Activated T-helper 1 cell treated with anti-CD3 and anti-CD28 coated beads, Interleukin-12 subunit alpha, Interleukin-12 subunit beta, Interleukin-2, Interleukin-4 antibody, amounts not matched to agents 30 ng/mL and 10 ng/mL and 1 ng/mL, durations not matched to agents 14 hours and 24 hours and 36 hours (primary cell): Measurements from ENCODE around the gene OR1J2. TPM values are rescaled to one million over a fixed set of nuclear protein-coding genes. Genes with fewer than 3 reads are reported as not detected.
"Not testable (repeated sequence)": the region's sequence is repeated elsewhere in the genome, so short reads cannot be mapped to it uniquely, and the experiment has no call there.

Experiments used
- DNase-seq: peaks from one replicate; pipeline ENCODE4 v3.0.0; 2021; ENCODE audit warnings: low spot score
- H3K27ac Mint-ChIP-seq: one replicate; pipeline ENCODE4 v1.8.0; 2021; ENCODE audit warnings: mild to moderate bottlenecking, mixed read lengths
- H3K27me3 Mint-ChIP-seq: one replicate; pipeline ENCODE4 v1.8.0; 2022; ENCODE audit warnings: mild to moderate bottlenecking, moderate library complexity, mixed read lengths; ENCODE audit not compliant: insufficient read depth
- H3K36me3 Mint-ChIP-seq: one replicate; pipeline ENCODE4 v1.8.0; 2021; ENCODE audit warnings: low read depth, mixed read lengths
- H3K4me1 Mint-ChIP-seq: one replicate; pipeline ENCODE4 v1.8.0; 2021; ENCODE audit warnings: low read depth, mixed read lengths
- H3K4me3 Mint-ChIP-seq: one replicate; pipeline ENCODE4 v1.8.0; 2021; ENCODE audit warnings: mild to moderate bottlenecking, moderate library complexity, mixed read lengths
- H3K9me3 Mint-ChIP-seq: one replicate; pipeline ENCODE4 v1.8.0; 2021; ENCODE audit warnings: mixed read lengths
- intact Hi-C: fragments of 100-400 bp; cut with micrococcal nuclease; formaldehyde crosslinking; loops from one replicate; pipeline ENCODE4 v1.15.1; 2024
- total RNA-seq: library from RNA; stranded (reverse); gene quantifications from 2 replicates; pipeline ENCODE4 v1.2.3, GENCODE V29; 2022

The OR1J2 gene
- total RNA-seq, 1 donor from 2014 or later = not detected

GRCh38 chr9:122518226-122518625, 7.6 kb downstream of the OR1J2 start:
- DNase-seq = no peak
- Mint-ChIP-seq H3K4me1 (no peaks in the 10 kb centered on the region), H3K27ac (no peak overlapping the region), H3K4me3 (no peak overlapping the region), H3K27me3 (peaks cover 3% of the 10 kb centered on the region), H3K9me3 (no peaks in the 10 kb centered on the region), H3K36me3 (no peaks in the 10 kb centered on the region)
- intact Hi-C loops = no loop called here

- no peak for DNase-seq
- intact Hi-C loops = no loop called here
- Mint-ChIP-seq H3K36me3 (no peaks in the 10 kb centered on the region), H3K27ac (no peak within 1 kb of the TSS), H3K9me3 (no peaks in the 10 kb centered on the region), H3K4me3 (no peak within 1 kb of the TSS), H3K27me3 (peaks cover 3% of the 10 kb centered on the region), H3K4me1 (no peaks in the 10 kb centered on the region)
These were observed 8.2 kb downstream of the OR1J2 start, which contains the start of gene OR1J4 for GRCh38 chr9:122518841-122519240. OR1J4 (plus strand) TSS chr9:122519141; CDS start chr9:122519141, 0 bp downstream.

GRCh38 chr9:122519376-122519775, 8.8 kb downstream of the OR1J2 start:
- H3K9me3 Mint-ChIP-seq = no peaks in the 10 kb centered on the region

GRCh38 chr9:122526602-122527001, 16.0 kb downstream of the OR1J2 start:
- no peak overlapping the region for H3K27ac Mint-ChIP-seq
- no peak for DNase-seq
- H3K4me1 Mint-ChIP-seq = no peaks in the 10 kb centered on the region
- no peaks in the 10 kb centered on the region for H3K9me3 Mint-ChIP-seq
- no peaks in the 10 kb centered on the region for H3K27me3 Mint-ChIP-seq
- no peak overlapping the region for H3K4me3 Mint-ChIP-seq
- H3K36me3 Mint-ChIP-seq = no peaks in the 10 kb centered on the region
- intact Hi-C loops = no loop called here

More at GRCh38 chr9:122519376-122519775, 8.8 kb downstream of the OR1J2 start:
- Mint-ChIP-seq H3K4me1 (no peaks in the 10 kb centered on the region), H3K27ac (no peak overlapping the region), H3K27me3 (peaks cover 3% of the 10 kb centered on the region), H3K36me3 (no peaks in the 10 kb centered on the region), H3K4me3 (no peak overlapping the region)
- intact Hi-C loops = no loop called here
- no peak for DNase-seq

DNA sequence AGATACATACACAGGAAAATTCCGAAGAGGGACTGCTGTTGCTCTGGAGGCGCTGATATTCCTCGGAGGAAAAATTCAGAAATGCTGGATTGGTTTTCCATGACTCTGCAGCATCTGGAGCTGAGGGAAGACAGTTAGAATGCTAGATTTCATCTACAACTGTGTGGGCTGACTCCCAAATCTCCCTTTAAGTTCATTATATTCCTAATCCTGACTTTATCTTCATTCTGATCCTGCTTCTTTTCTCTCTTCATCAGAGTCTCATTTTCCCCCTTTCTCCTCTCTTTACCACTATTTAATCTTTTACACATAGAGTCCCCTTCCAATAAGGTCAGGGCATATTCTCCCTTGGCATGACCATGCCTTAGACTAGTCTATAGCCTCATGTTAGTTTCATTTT, 16.6 kb downstream of the OR1J2 start, which contains the start of gene OR1N1:
Gene OR1N1 (minus strand): TSS at position 101 of the 400 bp plus-strand sequence. CDS start 0 bp downstream, at position 101.
- DNase-seq = no peak
- Mint-ChIP-seq H3K36me3 (no peaks in the 10 kb centered on the region), H3K4me1 (no peaks in the 10 kb centered on the region), H3K27ac (no peak within 1 kb of the TSS), H3K9me3 (no peaks in the 10 kb centered on the region), H3K4me3 (no peak within 1 kb of the TSS), H3K27me3 (no peaks in the 10 kb centered on the region)
- intact Hi-C loops = no loop called here

DNA sequence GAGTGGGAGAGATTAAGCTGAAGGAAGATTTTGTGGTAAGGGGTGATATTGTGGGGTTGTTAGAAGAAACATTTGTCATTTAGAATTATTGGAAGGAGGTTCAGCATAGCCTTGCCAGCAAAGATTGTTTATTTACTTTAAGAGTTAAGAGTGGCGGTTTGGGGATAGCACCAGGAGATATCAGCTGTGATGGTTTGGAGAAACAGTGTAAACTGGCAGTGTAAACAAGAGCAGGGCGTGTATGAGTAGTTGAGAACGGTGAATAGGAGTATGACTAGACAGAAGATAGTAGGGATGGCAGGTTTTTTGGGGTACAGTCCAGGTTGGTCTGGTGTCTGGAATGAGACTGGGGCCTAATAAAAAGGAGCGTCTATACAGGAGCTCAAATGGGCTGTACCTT, 20.6 kb downstream of the OR1J2 start:
- H3K27ac Mint-ChIP-seq, H3K4me1 Mint-ChIP-seq, H3K4me3 Mint-ChIP-seq, H3K27me3 Mint-ChIP-seq, DNase-seq, H3K9me3 Mint-ChIP-seq, H3K36me3 Mint-ChIP-seq, intact Hi-C loops: not testable (repeated sequence)

DNA sequence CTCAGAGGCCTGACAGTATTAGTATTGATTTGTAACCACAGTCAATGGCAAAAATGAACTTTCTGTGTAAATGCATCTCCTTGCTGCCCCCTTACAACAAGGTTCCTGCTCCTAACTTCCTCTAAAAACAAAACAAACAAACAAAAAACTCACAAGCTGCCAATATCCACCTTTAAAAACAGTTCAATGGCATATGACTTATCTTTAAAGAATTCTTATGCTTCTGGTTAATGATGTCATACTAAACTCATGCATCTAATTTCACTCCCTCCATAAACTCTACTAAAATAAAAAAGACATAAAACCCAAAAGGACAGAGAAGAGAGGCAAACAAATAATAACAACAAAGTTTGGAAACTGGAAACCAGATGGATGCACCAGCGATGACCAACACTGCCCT, 25.5 kb downstream of the OR1J2 start:
- Mint-ChIP-seq H3K27me3 (peaks cover 3% of the 10 kb centered on the region), H3K4me3 (no peak overlapping the region), H3K4me1 (no peaks in the 10 kb centered on the region), H3K9me3 (peaks cover 6% of the 10 kb centered on the region), H3K36me3 (no peaks in the 10 kb centered on the region), H3K27ac (no peak overlapping the region)
- DNase-seq = no peak
- intact Hi-C loops = no loop called here

DNA sequence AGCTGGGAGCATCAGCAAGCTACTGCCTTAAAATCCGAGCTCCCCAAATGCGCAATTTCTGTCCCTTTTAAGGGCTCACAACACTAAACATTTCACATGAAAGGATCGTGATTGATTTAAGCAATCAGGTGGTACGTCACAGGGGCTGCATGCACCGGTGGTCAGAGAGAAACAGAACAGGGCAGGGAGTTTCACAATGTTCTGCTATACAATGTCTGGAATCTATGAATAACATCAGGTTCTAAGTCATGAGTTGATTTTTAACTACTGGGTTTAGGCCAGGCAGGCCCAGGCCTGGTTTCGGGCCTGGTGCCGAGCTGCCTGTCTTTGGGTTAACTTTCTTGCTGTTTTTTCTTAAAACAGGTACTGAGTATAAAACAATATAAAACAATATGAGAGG, 26.5 kb downstream of the OR1J2 start:
- H3K4me1 Mint-ChIP-seq, H3K27me3 Mint-ChIP-seq, DNase-seq, H3K36me3 Mint-ChIP-seq, intact Hi-C loops, H3K9me3 Mint-ChIP-seq, H3K27ac Mint-ChIP-seq, H3K4me3 Mint-ChIP-seq: not testable (repeated sequence)

GRCh38 chr9:122538757-122539156, 28.2 kb downstream of the OR1J2 start:
- no peaks in the 10 kb centered on the region for H3K4me1 Mint-ChIP-seq
- peaks cover 9% of the 10 kb centered on the region for H3K27me3 Mint-ChIP-seq
- H3K36me3 Mint-ChIP-seq = no peaks in the 10 kb centered on the region
- H3K27ac Mint-ChIP-seq = no peak overlapping the region
- intact Hi-C loops = no loop called here
- DNase-seq = no peak
- no peak overlapping the region for H3K4me3 Mint-ChIP-seq
- H3K9me3 Mint-ChIP-seq = peaks cover 6% of the 10 kb centered on the region

GRCh38 chr9:122546196-122546595, 35.6 kb downstream of the OR1J2 start:
- DNase-seq = no peak
- H3K4me3 Mint-ChIP-seq = no peak overlapping the region
- H3K9me3 Mint-ChIP-seq = no peaks in the 10 kb centered on the region
- H3K36me3 Mint-ChIP-seq = no peaks in the 10 kb centered on the region
- peaks cover 5% of the 10 kb centered on the region for H3K27me3 Mint-ChIP-seq
- intact Hi-C loops = no loop called here
- no peaks in the 10 kb centered on the region for H3K4me1 Mint-ChIP-seq
- H3K27ac Mint-ChIP-seq = no peak overlapping the region

GRCh38 chr9:122551371-122551770, 40.8 kb downstream of the OR1J2 start:
- H3K4me1 Mint-ChIP-seq = no peaks in the 10 kb centered on the region
- no peaks in the 10 kb centered on the region for H3K36me3 Mint-ChIP-seq
- H3K27me3 Mint-ChIP-seq = peaks cover 6% of the 10 kb centered on the region
- no peak overlapping the region for H3K4me3 Mint-ChIP-seq
- H3K9me3 Mint-ChIP-seq = no peaks in the 10 kb centered on the region
- intact Hi-C loops = no loop called here
- no peak overlapping the region for H3K27ac Mint-ChIP-seq
- DNase-seq = no peak

DNA sequence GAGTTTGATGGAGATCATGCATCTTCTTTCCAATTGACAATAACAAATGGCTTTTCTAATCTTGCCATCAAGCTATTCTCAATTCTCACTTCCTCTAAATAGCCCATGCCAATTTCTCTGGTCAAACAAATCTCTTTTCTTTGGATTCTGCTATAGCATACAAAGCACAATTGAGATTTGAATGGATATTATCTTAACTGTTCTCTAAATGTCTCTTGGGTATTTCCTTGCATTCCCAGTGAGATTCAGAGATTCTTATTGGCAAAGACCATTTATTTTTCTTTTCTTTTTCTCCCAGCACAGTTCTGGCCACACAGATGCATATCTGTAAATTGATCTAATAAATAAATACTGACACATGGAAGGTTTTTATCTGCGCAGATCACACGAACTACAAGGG, 42.2 kb downstream of the OR1J2 start, which contains the start of gene OR1N2:
Gene OR1N2 (plus strand): TSS at position 301 of the 400 bp plus-strand sequence. CDS start 100 bp downstream, outside the sequence.
- Mint-ChIP-seq H3K4me1 (no peaks in the 10 kb centered on the region), H3K36me3 (no peaks in the 10 kb centered on the region), H3K9me3 (no peaks in the 10 kb centered on the region), H3K27ac (no peak within 1 kb of the TSS), H3K27me3 (peaks cover 6% of the 10 kb centered on the region), H3K4me3 (no peak within 1 kb of the TSS)
- intact Hi-C loops = no loop called here
- no peak for DNase-seq
